NCI-H128 (cell line): ENCODE measurements around the gene GPC4.

ENCODE experiments used
- DNase-seq: peaks from one replicate; lab custom pipeline; 2025; ENCODE audit not compliant: unreplicated experiment; lab: John Stamatoyannopoulos, UW

Gene GPC4

GRCh38 chrX:133412246-133412645 is 3.0 kb downstream of the GPC4 start:
- no peak for DNase-seq

DNA sequence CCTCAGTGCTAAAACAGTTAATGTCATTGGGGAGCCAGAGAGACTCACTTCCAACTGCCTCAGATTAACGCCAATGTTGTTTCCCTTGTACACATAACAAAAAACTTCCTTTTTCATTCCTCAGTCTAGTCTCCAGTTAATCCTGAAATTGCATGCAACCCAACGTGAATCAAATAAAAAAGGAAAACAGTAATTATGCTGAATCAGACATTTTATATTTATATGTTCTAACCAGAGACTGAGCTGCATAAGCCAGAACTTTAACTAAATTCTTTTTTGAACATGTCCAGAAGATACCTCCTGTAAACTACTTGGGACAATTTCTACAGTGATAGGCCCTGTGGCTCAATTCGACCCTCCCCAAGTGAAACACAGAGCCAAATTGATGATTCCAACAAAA is 4.7 kb downstream of the GPC4 start:
- no peak for DNase-seq

DNA sequence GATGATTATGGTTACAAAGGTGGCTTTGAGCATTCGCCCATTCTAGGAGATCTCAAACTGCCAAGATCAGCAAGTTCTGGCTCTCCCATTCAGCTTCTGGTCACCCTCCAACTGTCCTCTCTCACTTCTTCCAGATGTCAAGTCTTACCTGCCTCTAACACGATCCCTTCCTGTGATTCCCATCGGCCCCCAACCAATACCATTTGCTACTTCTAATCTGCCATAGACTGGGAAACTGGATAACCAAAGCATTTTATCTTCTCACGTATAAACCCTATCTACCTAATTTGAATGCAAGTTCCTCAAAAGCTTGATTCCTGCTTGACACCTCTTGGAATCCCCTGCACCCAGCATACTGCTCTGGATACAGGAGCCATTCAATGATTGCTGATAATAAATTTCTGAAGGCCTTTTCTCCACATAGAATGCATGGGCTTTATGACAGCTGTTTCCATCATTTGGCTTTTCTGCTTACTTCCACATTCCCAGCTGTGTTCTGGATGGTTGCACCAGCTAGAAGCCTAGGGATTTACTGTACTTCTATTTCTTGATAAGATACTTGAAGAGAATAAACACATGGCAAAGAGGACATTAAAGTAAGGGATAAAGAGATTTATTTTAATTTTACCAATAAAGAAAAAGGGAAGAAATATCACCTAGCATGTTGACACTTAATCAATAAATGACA is 9.6 kb downstream of the GPC4 start:
- DNase-seq, result no peak

GRCh38 chrX:133403984-133404383 is 11.3 kb downstream of the GPC4 start:
- no peak for DNase-seq

GRCh38 chrX:133402830-133403625 is 12.3 kb downstream of the GPC4 start:
- DNase-seq, result no peak

DNA sequence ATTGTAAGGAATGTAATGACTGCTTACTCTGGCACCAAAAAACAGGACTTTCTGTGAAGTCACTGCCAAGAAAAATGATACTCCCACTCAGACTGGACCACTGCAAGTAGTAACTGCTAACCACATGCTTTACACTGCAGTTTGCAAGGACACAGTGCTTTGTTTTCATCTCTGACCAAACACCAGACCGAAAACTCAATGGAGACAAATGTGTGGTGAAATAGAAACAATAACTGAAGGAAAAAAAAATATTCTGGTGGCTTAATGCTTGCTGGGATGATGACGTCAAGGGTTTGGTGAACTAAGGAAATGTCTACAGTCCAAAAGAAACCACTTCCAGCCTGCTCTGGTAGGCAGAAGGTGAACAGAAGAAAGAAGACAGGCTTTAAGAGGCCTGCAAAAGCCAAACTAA is 13.2 kb downstream of the GPC4 start:
- DNase-seq, result no peak

DNA sequence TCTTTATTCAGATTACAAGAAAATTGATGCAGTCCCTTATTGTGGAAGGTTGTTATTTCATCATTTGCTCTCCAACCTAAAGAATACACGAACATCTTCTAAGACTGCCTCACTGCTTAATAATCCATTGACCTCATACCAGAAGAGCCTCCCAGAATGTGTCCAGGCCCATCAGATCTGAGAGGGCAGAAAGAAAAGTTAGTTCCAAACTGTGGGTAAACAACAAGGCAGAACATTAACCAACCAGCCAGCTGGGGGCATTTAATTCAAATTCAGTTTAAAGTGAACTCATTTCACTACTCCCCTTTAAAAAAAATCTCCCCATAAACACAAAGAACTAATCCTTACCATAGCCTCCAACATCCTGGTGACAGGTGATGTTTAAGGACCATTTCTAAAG is 13.8 kb downstream of the GPC4 start:
- DNase-seq, result no peak

GRCh38 chrX:133399411-133399810 is 15.9 kb downstream of the GPC4 start:
- DNase-seq, result no peak

DNA sequence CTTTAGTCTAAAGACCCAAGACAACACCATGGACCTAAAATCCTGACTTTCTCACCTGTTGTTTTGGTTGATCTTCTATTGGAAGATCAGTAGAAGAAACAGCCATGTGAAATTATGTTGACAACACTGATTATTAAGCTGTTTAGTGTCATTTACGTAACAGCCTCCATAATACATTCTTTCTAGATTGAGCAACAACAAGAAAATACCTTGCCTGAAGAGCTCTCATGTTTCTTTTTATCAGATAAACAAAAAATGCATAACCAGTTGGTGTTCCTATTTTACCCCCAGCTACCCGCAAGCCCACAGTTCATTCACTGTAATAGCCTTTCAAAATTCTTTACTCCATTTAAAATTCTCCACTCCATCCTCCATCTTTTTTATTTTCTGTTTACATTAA is 20.5 kb downstream of the GPC4 start:
- DNase-seq, result no peak

GRCh38 chrX:133392671-133393070 is 22.6 kb downstream of the GPC4 start:
- DNase-seq, result no peak

GRCh38 chrX:133391111-133391510 is 24.2 kb downstream of the GPC4 start:
- DNase-seq, result no peak

DNA sequence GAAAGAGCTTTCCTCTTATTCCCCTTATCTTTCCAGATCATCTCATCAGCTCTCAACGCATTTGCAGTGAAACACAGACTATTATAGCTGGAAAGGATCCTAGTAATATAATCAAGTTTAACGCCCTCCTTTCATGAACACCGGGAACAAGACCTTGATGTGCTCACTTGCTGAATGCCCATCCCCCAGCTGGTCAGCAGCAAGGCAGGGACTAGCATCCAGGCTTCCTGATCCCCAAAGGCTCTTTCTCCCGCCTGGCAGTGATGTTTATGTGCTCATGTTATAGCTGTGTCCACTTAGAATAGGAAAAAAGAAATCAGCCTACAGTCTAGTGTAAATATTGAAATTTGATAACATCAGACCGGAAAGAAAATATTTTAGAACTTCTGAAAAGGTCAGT is 24.6 kb downstream of the GPC4 start:
- no peak for DNase-seq

DNA sequence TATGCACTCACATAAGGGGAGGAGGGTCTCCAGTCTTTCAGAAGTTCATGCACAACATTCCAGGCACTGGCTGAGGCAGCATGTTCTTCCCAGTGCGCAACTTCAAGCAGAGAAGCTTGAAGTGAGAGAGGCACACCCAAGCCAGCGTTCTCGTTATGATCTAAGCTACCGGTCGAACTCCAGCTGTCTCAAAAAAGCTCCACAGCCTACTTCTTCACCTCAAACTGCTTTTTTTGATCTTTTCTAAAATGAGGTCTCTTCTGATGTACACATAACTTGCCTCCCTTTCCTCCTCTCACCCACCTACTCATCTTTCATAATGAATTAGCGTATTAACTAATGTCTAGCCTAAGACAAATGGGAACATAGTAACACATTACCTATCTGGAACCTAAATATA is 25.3 kb downstream of the GPC4 start:
- no peak for DNase-seq

DNA sequence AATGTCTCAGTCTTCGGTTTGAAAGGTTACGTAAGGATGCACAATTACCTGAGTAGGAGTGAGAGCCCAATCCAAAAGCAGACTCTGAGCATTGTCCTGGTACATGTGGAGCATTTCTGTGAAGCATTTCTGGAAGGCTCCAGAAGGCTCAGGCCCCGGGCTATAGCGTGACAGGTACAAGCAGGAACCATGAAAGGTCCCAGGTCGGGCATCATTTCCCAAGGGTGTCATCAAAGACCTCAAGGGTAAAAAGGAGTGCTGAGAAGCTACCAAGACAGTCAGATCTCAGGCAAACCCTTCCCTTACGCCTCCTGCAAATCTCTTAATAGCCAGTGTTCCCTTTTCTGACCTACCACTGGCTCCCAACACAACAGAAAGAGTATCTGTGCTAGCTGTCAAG is 30.8 kb downstream of the GPC4 start:
- DNase-seq, result no peak

DNA sequence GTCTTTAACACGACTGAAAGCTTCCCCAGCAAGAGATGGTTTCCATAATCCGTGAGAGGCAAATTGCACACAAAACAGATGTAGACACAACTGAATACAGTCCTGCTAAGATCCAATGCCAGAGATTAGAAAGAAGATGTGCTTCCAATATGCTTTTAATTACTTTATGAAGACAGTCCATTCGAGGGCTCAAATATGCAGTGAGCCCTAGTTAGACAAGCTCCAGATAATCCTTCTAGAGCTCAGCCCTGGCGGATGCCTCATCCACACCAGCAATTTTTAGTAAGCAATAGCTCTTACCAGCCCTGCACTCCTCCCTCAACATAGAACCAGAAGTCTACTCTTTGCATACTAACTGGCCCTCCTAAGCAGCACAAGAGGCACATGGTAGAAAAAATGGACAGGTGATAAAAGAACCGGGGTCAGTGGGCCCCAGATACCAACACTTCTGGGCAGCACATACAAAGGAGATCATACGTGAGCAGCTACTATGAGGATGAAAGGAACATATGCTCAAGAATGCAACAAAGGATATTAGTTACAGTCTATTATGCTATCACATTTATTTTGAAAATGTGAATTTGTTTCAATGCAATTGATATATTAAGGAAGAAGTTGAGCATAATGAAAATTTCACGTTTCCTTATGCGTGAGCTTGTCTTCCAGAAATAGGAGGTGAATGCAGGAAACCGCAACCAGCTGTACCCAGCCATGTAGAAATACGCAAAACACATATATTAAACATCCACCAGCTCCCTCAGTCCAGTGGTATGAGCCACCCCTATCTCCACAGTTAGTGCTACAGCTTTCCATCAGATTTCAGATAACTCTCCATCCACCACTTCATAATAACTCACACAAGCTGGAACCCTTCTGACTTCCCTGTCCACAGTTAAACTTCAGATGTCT is 34.3 kb downstream of the GPC4 start:
- DNase-seq, result no peak

DNA sequence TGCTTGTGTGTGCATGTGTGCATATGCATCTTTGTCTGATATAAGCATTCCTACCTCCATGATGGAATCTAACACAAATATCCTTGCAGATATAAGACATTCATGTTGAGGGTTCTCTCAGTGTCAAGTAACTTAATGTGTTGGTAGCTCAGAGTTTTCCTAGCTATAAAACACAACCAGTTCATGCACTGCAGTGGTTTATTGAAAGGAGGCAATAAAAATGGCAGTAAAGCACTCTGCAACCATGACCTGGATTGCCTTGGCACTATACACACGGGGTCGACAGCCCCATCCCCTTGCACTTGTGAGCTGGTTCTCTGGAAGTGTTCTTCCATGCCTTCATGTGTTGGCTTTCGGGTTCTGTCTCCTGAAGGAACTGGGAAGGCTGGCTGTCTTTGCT is 38.9 kb downstream of the GPC4 start:
- no peak for DNase-seq

GRCh38 chrX:133375615-133376340 is 39.5 kb downstream of the GPC4 start:
- DNase-seq, result no peak

DNA sequence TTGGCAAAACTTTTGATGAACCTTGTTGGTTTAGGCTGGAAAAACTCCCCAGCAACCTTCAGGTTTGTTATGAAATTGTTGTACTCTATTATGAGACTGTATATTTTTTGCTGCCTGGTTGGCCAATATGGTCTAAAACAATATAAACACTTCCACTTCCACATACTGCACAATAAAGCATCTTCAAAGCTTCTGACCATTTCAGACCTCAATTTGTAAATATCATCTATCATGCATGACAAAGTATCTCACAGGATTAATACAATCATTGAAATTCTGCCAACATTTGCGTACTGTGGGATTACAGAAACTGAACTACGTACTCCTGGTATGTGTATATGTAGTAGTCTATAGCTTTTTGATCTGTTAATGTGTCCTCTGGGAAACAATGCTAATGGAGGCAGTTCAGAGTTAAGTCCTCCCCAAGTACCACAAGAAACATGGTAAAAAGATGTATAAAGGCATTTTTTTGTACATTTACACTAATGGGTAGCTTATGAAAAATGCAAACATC is 40.4 kb downstream of the GPC4 start:
- no peak for DNase-seq

- no peak for DNase-seq
These were observed 41.8 kb downstream of the GPC4 start for GRCh38 chrX:133373386-133374079.

GRCh38 chrX:133370696-133371275 is 44.5 kb downstream of the GPC4 start:
- no peak for DNase-seq
